Kidney epithelial cell (primary cell): ENCODE measurements around the gene ABHD8. TPM values are rescaled to one million over a fixed set of nuclear protein-coding genes. Genes with fewer than 3 reads are reported as not detected.
A peak's percentile ranks its signal among the peaks of the same experiment; 100 is the strongest.

Experiments used
- DNase-seq: peaks from one replicate; pipeline ENCODE4 v3.0.0-alpha.2; 2010; ENCODE audit warnings: low read depth
- H3K27me3 ChIP-seq: 2 replicates; pipeline ENCODE4 v1.6.0; 2011; ENCODE audit warnings: low read length; ENCODE audit not compliant: control insufficient read depth, insufficient read depth
- H3K36me3 ChIP-seq: 2 replicates; pipeline ENCODE4 v1.5.1; 2011; ENCODE audit warnings: low read length; ENCODE audit not compliant: control insufficient read depth, insufficient read depth
- H3K4me3 ChIP-seq: 2 replicates; pipeline ENCODE4 v1.5.1; 2011; ENCODE audit warnings: low read depth, mild to moderate bottlenecking, control low read depth, low read length
- total RNA-seq: library from RNA; depleted of rRNA; stranded (reverse); fragments of >200 nt; gene quantifications from 2 replicates; pipeline ENCODE4 v1.2.3, GENCODE V29; 2015
- TF ChIP-seq, protein P1 (sequence below): IDR thresholded peaks from 2 replicates; pipeline ENCODE4 v1.5.1; 2011; ENCODE audit warnings: mild to moderate bottlenecking, moderate library complexity, low read length, control low read depth, inconsistent platforms; ENCODE audit not compliant: insufficient read depth, poor library complexity, severe bottlenecking

ABHD8 gene
- total RNA-seq, 1 donor from 2014 or later, result 18.6 TPM

DNA sequence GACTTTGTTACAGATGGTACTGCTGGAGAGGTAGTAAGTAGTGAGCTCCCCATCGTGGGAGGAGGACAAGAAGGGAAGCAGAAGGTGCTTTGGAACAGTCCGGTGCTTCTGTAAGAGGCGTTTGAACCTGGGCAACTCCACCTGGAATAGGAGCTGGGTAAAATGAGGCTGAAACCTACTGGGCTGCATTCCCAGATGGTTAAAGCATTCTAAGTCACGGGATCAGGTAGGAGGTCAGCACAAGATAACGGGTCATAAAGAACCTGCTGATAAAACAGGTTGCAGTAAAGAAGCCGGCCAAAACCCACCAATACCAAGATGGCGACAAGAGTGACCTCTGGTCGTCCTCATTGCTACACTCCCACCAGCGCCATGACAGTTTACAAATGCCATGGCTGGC is 16.5 kb downstream of the ABHD8 start:
- Histone ChIP-seq H3K4me3 (no peak overlapping the region), H3K36me3 (no peaks in the 10 kb centered on the region), H3K27me3 (no peaks in the 10 kb centered on the region)
- no peak for DNase-seq
- TF ChIP-seq, protein P1, sequence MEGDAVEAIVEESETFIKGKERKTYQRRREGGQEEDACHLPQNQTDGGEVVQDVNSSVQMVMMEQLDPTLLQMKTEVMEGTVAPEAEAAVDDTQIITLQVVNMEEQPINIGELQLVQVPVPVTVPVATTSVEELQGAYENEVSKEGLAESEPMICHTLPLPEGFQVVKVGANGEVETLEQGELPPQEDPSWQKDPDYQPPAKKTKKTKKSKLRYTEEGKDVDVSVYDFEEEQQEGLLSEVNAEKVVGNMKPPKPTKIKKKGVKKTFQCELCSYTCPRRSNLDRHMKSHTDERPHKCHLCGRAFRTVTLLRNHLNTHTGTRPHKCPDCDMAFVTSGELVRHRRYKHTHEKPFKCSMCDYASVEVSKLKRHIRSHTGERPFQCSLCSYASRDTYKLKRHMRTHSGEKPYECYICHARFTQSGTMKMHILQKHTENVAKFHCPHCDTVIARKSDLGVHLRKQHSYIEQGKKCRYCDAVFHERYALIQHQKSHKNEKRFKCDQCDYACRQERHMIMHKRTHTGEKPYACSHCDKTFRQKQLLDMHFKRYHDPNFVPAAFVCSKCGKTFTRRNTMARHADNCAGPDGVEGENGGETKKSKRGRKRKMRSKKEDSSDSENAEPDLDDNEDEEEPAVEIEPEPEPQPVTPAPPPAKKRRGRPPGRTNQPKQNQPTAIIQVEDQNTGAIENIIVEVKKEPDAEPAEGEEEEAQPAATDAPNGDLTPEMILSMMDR, result no peak

DNA sequence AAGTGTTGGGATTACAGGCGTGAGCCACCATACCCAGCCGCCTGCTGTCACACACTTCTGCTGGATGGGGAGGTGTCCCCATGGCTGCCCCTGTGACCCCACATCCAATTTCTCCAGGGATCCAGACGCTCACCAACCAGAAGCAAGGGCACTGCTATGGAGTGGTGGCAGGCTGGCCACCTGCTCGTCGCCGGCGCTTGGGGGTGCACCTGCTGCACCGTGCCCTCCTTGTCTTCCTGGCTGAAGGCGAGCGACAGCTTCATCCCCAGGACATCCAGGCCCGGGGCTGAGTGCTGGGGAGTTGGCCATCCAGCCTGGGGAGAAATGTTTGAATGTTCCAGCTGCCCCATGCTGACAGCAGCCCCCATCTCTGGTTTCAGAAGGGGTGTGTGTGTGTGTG is 17.0 kb downstream of the ABHD8 start:
- no peak for DNase-seq
- TF ChIP-seq, protein P1, result no peak
- Histone ChIP-seq H3K27me3 (no peaks in the 10 kb centered on the region), H3K4me3 (no peak overlapping the region), H3K36me3 (no peaks in the 10 kb centered on the region)

DNA sequence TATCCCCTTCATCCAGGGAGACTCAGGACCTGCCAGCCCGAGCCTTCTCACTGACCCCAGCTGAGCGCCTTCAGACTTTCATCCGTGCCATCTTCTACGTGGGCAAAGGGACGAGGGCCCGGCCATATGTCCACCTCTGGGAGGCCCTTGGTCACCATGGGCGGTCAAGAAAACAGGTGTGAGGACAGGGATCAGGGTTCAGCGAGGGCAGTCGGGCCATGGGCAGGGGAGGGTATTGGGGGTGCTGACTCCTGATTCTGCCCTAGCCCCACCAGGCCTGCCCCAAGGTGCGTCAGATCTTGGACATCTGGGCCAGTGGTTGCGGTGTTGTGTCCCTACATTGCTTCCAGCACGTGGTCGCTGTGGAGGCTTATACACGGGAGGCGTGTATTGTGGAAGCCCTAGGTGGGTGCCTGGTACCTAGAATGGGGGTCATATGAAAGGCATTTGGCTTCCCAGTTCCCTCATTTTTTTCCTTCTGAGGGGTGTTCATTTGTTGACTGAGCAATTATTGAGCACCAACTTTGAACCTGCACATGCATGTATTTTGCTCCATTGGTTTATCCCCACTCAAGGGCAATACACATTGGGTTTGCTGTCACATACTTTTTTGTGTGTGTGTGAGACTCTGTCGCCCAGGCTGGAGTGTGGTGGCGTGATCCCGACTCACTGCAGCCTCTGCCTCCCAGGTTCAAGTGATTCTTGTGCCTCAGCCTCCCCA is 17.6 kb downstream of the ABHD8 start:
- TF ChIP-seq, protein P1, result no peak
- H3K36me3 ChIP-seq, result no peaks in the 10 kb centered on the region
- H3K27me3 ChIP-seq, result no peaks in the 10 kb centered on the region
- no peak for DNase-seq
- H3K4me3 ChIP-seq, result no peak overlapping the region

DNA sequence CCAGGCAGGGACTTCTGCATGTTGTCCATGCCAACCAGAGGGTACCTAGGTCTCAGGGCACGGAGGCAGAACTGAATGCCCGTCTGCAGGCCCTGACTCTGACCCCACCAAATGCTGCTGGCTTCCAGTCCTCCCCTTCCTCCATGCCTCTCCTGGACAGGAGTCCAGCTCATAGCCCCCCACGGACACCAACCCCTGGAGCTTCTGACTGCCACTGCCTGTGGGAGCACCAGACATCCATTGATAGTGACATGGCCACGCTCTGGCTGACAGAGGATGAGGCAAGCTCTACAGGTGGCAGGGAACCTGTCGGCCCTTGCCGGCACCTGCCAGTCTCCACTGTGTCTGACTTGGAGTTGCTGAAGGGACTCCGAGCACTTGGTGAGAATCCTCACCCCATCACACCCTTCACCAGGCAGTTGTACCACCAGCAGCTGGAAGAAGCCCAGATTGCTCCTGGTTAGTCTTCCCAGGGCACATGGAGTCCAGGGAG is 19.7 kb downstream of the ABHD8 start:
- TF ChIP-seq, protein P1, result no peak
- Histone ChIP-seq H3K27me3 (no peaks in the 10 kb centered on the region), H3K4me3 (no peak overlapping the region), H3K36me3 (no peaks in the 10 kb centered on the region)
- DNase-seq, result no peak

DNA sequence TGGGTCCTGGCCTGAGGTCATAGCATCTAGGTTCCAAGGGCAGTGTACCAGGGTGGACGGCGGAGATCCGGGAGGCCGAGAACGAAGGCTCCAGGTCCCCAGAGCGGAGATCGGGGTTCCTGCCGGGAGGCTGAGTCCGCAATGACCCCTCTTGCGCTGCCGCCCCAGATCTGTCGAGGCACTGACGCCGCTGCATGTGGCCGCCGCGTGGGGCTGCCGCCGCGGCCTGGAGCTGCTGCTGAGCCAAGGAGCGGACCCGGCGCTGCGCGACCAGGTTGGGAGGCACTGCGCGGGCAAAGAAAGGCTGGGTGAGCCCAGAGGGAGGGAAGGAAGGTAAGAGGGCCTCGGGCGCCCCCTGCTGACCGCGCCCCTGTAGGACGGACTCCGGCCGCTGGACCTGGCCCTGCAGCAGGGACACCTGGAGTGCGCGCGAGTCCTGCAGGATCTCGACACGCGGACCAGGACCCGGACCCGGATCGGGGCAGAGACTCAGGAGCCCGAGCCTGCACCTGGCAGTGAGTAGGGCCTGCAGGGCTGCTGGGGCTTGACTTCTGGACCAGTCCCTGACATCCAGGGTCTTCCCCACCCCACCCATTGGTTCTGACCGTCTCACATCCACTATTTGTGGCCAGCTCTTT is 20.6 kb downstream of the ABHD8 start:
- TF ChIP-seq, protein P1, result peak; percentile 94
- H3K4me3 ChIP-seq, result peak overlapping the region; percentile 34
- peak; percentile 45 for DNase-seq
- H3K27me3 ChIP-seq, result no peaks in the 10 kb centered on the region
- H3K36me3 ChIP-seq, result no peaks in the 10 kb centered on the region
